Gastrocnemius medialis (tissue), 4 donors: Measurements from ENCODE around the gene ATRIP.

Experiments used
- POLR2A ChIP-seq, 2 donors: fragments of 450-650 bp; IDR thresholded peaks; one replicate each; pipeline ENCODE4 v1.6.1; 2017; ENCODE audit warnings: antibody characterized with exemption in 2 of 2, mild to moderate bottlenecking in 2 of 2, moderate library complexity in 2 of 2
- TF ChIP-seq, protein P1 (sequence below), 5 experiments: fragments of 450-650 bp in 3 of 5; fragments of 200-600 bp in 2 of 5; sonication (generic) in 2 of 5; IDR thresholded peaks in 4 of 5; conservative IDR thresholded peaks in 1 of 5; 1 replicate in 4 of 5; 2 replicates in 1 of 5; pipeline ENCODE4 v1.5.1; 2016 to 2019; ENCODE audit warnings: antibody characterized with exemption in 5 of 5, mild to moderate bottlenecking in 3 of 5, moderate library complexity in 3 of 5

DNA sequence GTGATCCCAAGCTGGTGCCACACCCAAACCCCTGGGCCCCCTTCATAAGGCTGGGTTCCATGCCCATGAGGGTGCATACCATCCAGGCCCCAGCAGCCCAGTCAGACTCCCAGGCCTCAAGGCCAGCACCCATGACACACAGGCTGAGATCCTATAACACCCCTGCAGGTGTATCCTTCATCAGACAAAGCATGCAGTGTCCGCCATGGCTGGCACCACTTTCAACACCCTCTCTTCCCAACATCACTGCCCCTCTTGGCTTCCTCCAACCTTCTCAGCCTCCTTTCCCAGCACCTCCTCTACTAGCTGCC lies 10.1 kb upstream of the ATRIP start:
- no peak for TF ChIP-seq POLR2A (IDR thresholded peaks at IDR 0.05)
- TF ChIP-seq, protein P1, sequence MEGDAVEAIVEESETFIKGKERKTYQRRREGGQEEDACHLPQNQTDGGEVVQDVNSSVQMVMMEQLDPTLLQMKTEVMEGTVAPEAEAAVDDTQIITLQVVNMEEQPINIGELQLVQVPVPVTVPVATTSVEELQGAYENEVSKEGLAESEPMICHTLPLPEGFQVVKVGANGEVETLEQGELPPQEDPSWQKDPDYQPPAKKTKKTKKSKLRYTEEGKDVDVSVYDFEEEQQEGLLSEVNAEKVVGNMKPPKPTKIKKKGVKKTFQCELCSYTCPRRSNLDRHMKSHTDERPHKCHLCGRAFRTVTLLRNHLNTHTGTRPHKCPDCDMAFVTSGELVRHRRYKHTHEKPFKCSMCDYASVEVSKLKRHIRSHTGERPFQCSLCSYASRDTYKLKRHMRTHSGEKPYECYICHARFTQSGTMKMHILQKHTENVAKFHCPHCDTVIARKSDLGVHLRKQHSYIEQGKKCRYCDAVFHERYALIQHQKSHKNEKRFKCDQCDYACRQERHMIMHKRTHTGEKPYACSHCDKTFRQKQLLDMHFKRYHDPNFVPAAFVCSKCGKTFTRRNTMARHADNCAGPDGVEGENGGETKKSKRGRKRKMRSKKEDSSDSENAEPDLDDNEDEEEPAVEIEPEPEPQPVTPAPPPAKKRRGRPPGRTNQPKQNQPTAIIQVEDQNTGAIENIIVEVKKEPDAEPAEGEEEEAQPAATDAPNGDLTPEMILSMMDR (IDR thresholded peaks at IDR 0.05 in 4 of 5, conservative IDR thresholded peaks at IDR 0.05 in 1 of 5) = no peak
